MM.1S (cell line): ENCODE data around the gene PRXL2A.

Experiments used
- DNase-seq: peaks from one replicate; pipeline ENCODE4 v3.0.0-alpha.2; 2015
- H2AFZ ChIP-seq: fragments of 300-600 bp; sonication (generic); 2 replicates; pipeline ENCODE4 v1.6.0; 2016; ENCODE audit warnings: antibody characterized with exemption, low read length
- H3F3A ChIP-seq: fragments of 300-600 bp; sonication (generic); 2 replicates; pipeline ENCODE4 v1.6.1; 2016; ENCODE audit warnings: mild to moderate bottlenecking, antibody characterized with exemption, low read length, moderate library complexity, mixed read lengths; ENCODE audit not compliant: insufficient read depth
- H3K27ac ChIP-seq: fragments of 300-600 bp; sonication (generic); 2 replicates; pipeline ENCODE4 v1.5.1; 2016; ENCODE audit warnings: mild to moderate bottlenecking, low read length
- H3K27me3 ChIP-seq: fragments of 300-600 bp; sonication (generic); replicated peaks from 2 replicates; pipeline ENCODE4 v1.6.0; 2016; ENCODE audit warnings: low read length; ENCODE audit not compliant: insufficient read depth
- H3K36me3 ChIP-seq: fragments of 300-600 bp; sonication (generic); replicated peaks from 2 replicates; pipeline ENCODE4 v1.6.1; 2016; ENCODE audit warnings: mild to moderate bottlenecking, low read length, mixed read lengths; ENCODE audit not compliant: insufficient read depth
- H3K4me1 ChIP-seq: fragments of 300-600 bp; sonication (generic); 2 replicates; pipeline ENCODE4 v1.6.1; 2016; ENCODE audit warnings: low read length, mixed read lengths
- H3K4me2 ChIP-seq: fragments of 300-600 bp; sonication (generic); 2 replicates; pipeline ENCODE4 v1.6.0; 2016; ENCODE audit warnings: low read depth, low read length
- H3K4me3 ChIP-seq: fragments of 300-600 bp; sonication (generic); 2 replicates; pipeline ENCODE4 v1.5.1; 2016; ENCODE audit warnings: low read length, mixed read lengths
- H3K79me2 ChIP-seq: fragments of 300-600 bp; sonication (generic); 2 replicates; pipeline ENCODE4 v1.6.1; 2016; ENCODE audit warnings: mixed run types, low read length, mixed read lengths
- H3K9ac ChIP-seq: fragments of 300-600 bp; sonication (generic); 2 replicates; pipeline ENCODE4 v1.6.1; 2016; ENCODE audit warnings: low read length, mixed read lengths
- H3K9me2 ChIP-seq: fragments of 300-600 bp; sonication (generic); replicated peaks from 2 replicates; pipeline ENCODE4 v1.6.1; 2016; ENCODE audit warnings: mild to moderate bottlenecking, low read length, mixed read lengths; ENCODE audit not compliant: insufficient read depth
- H3K9me3 ChIP-seq: fragments of 300-600 bp; sonication (generic); replicated peaks from 2 replicates; pipeline ENCODE4 v1.6.1; 2016; ENCODE audit warnings: mild to moderate bottlenecking, low read length, mixed read lengths; ENCODE audit not compliant: insufficient read depth
- H4K20me1 ChIP-seq: fragments of 300-600 bp; sonication (generic); 2 replicates; pipeline ENCODE4 v1.6.1; 2016; ENCODE audit warnings: mild to moderate bottlenecking, low read length, moderate library complexity, mixed read lengths; ENCODE audit not compliant: insufficient read depth
- EZH2 ChIP-seq: fragments of 300-600 bp; sonication (generic); optimal IDR thresholded peaks from 2 replicates; pipeline ENCODE3; 2017; ENCODE audit warnings: low read depth, mild to moderate bottlenecking, antibody characterized with exemption, low read length, mixed read lengths
- EZH2phosphoT487 ChIP-seq: fragments of 300-600 bp; sonication (generic); IDR thresholded peaks from 2 replicates; pipeline ENCODE4 v1.6.1; 2018; ENCODE audit warnings: antibody characterized with exemption, low read length
- TF ChIP-seq, protein P1 (sequence below): fragments of 300-600 bp; sonication (generic); IDR thresholded peaks from 2 replicates; pipeline ENCODE4 v1.5.1; 2016; ENCODE audit warnings: antibody characterized with exemption, low read length, mixed read lengths

The PRXL2A gene

DNA sequence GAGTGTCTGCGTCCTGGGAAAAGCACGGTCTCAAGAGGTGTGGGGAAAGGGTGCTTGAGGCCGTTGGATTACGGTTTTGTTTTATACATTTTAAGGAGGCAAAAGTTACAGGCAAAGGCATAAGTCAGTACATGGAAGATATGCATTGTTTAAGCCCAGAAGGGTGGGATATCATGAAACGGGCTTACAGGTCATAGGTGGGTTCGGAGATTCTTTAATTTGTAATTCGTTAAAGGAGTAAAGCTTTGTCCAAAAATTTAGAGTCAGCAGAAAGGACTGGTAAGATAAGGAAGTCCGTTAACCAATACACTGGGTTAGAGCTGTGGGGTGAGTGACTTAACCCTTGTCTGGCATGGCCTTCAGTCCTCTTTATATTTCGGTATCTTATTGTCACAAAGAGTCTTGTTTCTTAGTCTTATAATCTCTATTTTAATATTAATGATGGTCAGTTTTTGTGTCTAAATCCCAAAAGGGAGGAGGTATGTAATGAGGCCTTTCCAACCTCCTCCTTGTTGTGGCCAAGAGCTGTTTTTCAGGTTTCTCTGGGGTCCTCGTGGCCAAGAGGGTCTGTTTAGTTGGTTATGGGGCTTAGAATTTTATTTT is 58.5 kb downstream of the PRXL2A start:
- Histone ChIP-seq H3F3A (no peaks in the 10 kb centered on the region), H3K4me2 (no peak overlapping the region), H3K4me1 (no peaks in the 10 kb centered on the region), H3K9me3 (no peaks in the 10 kb centered on the region), H3K4me3 (no peak overlapping the region), H3K36me3 (no peaks in the 10 kb centered on the region), H4K20me1 (no peaks in the 10 kb centered on the region), H3K27me3 (no peaks in the 10 kb centered on the region), H3K27ac (no peak overlapping the region), H3K79me2 (0 out of 2 replicates have a peak, but pooled peaks cover 13% of the 10 kb centered on the region), H2AFZ (no peak overlapping the region), H3K9me2 (no peaks in the 10 kb centered on the region), H3K9ac (no peak overlapping the region)
- TF ChIP-seq, protein P1, sequence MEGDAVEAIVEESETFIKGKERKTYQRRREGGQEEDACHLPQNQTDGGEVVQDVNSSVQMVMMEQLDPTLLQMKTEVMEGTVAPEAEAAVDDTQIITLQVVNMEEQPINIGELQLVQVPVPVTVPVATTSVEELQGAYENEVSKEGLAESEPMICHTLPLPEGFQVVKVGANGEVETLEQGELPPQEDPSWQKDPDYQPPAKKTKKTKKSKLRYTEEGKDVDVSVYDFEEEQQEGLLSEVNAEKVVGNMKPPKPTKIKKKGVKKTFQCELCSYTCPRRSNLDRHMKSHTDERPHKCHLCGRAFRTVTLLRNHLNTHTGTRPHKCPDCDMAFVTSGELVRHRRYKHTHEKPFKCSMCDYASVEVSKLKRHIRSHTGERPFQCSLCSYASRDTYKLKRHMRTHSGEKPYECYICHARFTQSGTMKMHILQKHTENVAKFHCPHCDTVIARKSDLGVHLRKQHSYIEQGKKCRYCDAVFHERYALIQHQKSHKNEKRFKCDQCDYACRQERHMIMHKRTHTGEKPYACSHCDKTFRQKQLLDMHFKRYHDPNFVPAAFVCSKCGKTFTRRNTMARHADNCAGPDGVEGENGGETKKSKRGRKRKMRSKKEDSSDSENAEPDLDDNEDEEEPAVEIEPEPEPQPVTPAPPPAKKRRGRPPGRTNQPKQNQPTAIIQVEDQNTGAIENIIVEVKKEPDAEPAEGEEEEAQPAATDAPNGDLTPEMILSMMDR = no peak
- TF ChIP-seq EZH2phosphoT487 = no peak
- TF ChIP-seq EZH2 = no peak
- DNase-seq = no peak

DNA sequence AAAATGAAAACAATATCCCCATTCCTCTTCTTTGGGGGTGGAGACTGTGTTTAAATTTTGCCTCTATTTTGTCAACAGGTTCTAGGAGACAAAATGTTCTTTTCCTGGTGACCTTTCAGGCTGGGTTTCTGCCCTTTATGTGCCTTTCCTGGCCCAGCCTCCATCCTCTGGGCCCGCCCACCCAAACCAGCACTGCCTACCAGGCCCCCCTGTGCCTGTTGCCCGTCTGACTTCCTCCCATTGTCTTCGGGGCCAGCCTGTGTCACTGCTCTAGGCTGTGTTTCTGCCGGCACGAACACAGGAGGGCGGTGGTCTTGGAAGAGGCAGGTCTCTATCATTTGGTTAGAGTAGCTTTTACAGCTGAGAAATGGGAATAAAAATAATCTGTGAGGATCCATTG is 59.7 kb downstream of the PRXL2A start:
- H3K9ac ChIP-seq = no peak overlapping the region
- H3K9me2 ChIP-seq = no peaks in the 10 kb centered on the region
- H3K79me2 ChIP-seq = 0 out of 2 replicates have a peak, but pooled peaks cover 10% of the 10 kb centered on the region
- H3K4me1 ChIP-seq = no peaks in the 10 kb centered on the region
- TF ChIP-seq, protein P1 = no peak
- TF ChIP-seq EZH2phosphoT487 (no peak), EZH2 (no peak)
- no peaks in the 10 kb centered on the region for H3K9me3 ChIP-seq
- H2AFZ ChIP-seq = no peak overlapping the region
- no peaks in the 10 kb centered on the region for H3K36me3 ChIP-seq
- DNase-seq = no peak
- no peak overlapping the region for H3K4me3 ChIP-seq
- no peak overlapping the region for H3K4me2 ChIP-seq
- no peaks in the 10 kb centered on the region for H3F3A ChIP-seq
- no peaks in the 10 kb centered on the region for H3K27me3 ChIP-seq
- H4K20me1 ChIP-seq = no peaks in the 10 kb centered on the region; the same call in 1 of the 2 replicates
- H3K27ac ChIP-seq = no peak overlapping the region

DNA sequence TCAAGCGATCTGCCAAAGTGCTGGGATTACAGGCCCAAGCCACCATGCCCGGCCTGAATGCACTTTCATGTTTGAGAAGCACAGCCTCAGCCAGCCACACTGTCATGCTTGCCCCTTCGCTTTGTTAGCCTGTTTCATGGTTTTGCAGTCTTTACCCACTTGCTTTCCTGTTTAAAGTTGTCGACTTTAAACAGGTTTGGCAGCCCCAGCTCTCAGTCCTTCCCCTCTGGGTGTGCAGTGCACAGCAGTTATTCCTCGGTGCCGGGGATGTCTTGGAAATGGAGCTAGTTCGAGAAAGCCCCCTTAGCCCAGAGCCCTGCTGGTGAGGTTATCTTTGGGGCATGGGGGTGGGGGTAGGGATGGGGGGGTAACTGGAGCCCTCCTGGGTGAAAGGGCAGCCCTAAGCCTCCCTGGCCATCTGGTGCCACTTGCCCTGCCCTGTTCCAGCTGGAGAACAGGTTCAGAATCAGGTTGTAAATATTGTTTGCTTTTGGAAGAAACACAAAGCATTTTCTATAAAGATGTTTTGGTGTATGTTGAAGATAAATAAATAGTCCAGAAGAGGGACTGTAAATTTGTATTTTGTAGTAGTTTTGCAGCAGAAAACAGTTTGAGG is 60.6 kb downstream of the PRXL2A start:
- Histone ChIP-seq H3K4me3 (no peak overlapping the region), H3K36me3 (no peaks in the 10 kb centered on the region), H3K9ac (no peak overlapping the region), H2AFZ (no peak overlapping the region), H3K4me1 (no peaks in the 10 kb centered on the region), H3K27me3 (no peaks in the 10 kb centered on the region), H3K4me2 (no peak overlapping the region), H4K20me1 (no peaks in the 10 kb centered on the region; the same call in 1 of the 2 replicates), H3K9me2 (no peaks in the 10 kb centered on the region), H3F3A (no peaks in the 10 kb centered on the region), H3K79me2 (0 out of 2 replicates have a peak, but pooled peaks cover 10% of the 10 kb centered on the region), H3K9me3 (no peaks in the 10 kb centered on the region), H3K27ac (no peak overlapping the region)
- no peak for DNase-seq
- TF ChIP-seq EZH2 (no peak), EZH2phosphoT487 (no peak)
- TF ChIP-seq, protein P1 = no peak
